ENCODE measurements around the gene FAM53A.

The FAM53A gene

DNA sequence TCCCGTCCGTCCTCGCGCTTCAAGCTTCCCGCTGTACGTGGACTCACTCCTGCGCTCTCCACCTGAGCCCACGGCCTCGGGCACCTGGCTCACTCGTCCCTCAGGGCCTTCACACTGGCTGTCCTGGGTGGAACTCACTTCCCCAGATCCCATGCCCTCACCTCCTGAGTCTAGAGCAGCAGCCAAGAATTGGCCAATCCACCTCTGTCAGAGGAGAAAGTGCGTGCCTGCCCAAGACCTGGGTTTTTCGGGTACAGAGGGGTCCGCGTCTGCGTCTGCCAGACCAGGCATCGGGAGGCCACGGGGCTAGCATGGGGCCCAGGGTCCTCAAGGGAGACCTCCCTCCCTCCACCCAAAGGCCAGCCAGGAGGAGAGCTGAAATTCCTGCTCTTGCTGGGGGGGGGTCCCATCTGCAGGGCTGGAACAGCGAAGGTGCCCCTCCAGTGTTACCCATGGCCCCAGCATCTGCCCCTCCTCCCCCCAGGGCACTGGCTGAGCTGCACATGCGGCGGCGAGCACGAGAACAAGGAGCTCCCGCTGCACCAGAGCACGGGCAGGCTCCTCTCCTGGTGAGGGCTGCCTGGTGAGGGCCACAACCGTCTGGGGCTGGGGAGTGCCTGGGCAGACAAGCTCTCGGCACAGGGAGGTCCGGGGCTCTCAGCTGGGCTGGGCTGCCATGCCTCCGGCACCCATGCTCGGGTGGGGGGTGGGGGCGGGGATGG, 47.5 kb downstream of the FAM53A start:
- no peak for DNase-seq

DNA sequence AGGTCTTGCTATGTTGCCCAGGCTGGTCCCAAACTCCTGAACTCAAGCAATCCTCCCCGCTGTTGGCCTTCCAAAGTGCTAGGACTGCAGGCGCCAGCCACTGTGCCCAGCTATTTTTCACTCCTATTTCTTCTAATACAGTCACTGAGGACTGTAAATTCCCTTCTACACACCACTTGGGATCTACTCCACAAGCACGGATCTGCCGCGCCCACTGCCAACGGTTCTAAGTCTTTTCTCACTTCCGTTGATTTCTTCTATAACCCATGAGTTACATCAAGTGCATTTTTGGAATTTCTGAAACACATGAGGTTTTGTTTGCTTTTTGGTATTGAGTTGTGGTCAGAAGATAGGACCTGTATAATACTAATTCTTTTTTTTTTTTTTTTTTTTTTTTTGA, 48.6 kb downstream of the FAM53A start:
- DNase-seq = no peak

DNA sequence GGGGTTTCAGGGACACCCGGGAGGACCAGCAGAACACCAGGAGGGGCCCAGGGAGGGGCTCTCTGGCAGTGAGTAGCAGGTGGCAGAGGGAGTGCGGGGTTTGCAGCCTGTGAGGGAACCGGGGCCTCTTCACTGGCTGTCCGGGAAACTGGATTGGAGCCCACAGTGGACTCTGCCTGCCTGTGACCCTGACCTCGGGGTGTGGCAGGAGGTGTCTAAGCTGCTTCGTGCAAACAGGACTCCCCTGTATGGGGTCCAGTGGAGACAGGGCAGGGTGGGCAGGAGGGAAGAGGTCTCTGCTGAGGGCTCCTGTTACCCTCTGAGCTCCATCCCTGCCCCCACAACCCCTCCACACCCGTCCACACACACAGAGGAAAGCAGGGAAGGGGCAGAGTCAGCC, 50.1 kb downstream of the FAM53A start:
- DNase-seq = no peak

DNA sequence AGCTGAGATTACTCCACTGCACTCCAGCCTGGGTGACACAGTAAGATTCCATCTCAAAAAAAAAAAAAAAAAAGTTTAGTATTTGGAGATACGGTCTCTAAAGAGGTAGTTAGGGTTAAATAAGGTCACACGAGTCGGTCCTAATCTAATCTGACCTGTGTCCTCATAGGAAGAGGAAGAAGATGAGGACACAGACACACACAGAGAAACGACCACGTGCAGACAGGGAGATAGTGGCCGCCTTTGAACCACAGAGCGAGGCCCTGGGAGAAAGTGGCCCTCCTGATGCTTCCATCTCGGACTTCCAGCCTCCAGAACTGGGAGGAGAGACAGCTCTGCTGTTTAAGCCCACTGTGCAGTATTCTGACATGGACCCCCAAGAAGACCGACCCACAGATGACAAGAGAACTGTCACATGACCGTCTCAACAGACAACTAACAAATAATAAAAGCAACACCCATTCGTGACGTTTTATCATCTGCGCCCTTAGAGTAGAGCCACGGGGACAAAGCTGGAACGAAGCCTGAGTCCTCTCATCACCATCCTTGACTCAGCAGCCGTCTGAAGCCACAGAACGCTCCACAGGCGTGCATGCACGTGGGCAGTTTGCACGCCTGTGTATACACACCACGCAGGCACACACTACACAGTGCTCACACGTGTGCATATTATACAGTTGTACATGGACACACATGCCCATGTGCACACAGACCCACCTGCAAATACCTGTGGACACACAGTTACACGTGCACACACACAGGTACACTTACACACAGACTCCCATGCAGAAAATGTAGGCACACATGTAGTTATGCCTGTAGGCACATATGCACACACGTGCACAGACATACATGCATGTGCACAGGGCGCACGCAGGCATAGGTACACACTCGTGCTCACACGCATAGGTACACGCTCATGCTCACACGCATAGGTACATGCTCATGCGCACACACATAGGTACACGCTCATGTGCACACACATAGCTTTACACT, 51.7 kb downstream of the FAM53A start:
- DNase-seq = no peak

DNA sequence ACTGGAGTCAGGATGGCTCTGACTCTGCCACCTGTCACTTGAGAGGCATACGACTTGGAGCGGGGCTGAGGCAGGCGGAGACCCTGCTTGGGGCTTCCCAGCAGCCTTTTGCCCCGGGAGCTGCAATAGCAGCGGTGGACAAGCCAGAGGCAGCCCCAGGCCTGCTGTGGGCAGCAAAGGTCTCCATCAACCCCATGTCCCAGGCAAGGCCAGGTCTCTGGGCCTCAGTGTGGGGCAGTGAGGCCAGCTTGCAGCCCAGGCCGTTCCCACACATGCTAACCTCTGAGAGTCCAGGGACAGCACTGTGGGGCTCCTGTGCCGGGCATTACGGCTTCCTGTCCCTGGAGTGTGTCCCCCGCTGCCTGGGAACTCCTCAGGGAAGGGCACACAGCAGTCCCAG, 53.0 kb downstream of the FAM53A start:
- DNase-seq = no peak

DNA sequence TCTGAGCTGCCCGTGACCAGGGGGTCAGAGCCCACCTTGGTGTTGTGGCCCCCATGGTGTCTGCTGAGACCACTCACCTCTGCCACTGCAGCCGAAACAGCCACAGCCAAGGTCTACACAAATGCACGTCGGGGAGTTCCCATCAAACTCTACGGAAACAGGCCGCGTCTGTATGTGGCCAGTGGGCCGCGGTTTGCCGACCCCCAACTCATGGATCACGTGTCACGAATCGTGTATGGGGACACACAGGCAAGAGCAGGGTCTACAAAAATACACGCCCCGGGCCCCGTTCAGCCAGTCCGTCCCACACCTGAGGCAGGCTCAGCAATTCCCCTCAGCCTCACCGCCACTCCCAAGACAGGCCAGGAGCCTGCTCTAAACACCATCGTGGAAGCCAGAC, 53.8 kb downstream of the FAM53A start:
- no peak for DNase-seq

DNA sequence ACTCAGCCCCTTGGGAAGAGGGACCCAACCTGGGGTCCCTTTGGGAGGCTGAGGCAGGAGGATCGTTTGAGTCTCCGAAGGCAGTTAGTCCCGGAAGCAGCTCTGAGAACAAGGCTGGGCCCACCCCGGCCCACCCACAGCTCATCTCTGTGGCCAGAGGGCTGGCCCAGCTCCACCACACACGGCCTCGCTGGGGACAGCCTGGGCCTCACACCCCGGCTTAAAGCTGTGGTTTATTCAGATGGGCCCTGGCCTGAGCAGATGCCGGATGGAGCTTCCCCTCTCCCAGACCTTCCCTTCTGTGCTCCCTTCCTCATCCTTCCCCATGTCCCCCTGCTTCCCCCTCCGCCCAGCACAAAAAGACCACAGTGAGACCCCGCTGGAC, 54.4 kb downstream of the FAM53A start:
- no peak for DNase-seq

DNA sequence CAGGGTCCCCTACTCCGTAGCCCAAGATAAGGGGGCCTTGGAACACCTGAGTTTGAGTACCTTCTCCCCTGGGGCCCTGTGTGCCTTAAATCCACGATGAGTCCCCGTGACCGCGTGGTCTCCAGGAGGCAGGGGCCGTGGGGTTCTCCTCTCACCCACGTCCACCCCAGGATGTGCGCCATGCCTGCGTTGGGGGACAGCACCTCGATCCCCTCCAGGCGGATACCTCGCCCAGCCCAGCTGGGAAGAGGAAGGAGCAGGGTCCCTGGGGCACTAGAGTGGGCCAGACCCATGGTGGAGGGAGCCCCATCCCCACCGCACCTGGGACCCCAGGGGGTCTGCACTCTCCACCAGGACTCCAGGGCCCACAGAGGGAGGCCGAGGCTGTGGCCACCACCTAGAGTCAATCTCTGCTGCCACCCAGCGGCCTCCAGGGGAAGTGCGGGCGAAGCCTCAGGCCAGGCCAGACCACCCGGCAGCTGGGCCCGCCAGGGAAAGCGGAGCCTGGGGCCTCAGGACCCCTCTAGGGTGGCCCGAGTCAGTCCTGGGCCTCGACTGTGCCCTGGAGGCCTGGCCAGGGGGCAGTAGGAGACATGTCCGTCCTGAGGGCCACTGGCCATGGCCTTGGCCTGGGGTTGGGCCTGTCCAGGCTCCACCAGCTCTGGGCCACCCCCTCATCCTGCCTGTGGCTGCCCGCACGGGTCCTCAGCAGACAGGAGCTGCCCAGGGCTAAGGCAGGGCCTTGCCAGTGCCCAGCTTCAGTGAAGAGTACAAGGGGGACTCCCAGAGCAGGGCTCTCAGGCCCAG, 55.0 kb downstream of the FAM53A start:
- peak; percentile 1 for DNase-seq

DNA sequence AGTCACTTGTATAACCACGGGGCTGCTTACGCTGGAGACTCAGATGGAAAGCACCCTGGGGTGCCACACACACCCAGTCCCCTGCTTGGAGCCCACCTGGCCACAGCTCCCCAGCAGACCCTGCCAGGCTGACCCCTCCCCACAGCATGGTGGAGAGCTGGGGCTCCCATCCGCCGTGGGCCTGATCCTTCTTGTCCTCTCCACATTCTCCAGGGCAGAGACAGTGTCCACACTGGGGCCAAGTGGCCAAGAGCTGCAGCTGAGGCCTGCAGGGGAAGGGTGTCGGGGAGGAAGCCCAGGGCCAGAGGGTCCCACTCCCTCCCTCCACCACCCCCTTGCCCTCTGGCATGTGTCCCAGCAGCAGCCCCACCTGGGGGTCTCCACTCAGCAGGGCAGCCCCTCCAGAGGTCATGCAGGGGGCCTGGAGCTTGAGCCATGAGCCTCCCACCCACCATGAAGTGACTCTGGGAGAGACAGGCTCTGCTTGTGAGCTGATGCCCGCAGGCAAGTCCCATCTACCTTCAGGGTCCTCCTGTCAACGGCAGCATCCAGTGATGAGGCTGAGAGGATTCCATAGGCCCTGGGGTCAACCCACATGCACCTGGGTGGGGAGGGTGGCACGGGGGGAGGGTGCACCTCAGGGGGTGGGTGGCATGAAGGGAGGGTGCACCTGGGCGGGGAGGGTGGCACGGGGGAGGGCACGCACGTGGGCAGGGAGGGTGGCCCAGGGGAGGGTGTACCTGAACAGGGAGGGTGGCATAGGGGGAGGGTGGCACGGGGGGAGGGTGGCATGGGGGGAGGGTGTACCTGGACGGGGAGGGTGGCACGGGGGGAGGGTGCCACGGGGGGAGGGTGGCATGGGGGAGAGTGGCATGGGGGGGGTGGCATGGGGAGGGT, 56.4 kb downstream of the FAM53A start:
- DNase-seq = no peak

DNA sequence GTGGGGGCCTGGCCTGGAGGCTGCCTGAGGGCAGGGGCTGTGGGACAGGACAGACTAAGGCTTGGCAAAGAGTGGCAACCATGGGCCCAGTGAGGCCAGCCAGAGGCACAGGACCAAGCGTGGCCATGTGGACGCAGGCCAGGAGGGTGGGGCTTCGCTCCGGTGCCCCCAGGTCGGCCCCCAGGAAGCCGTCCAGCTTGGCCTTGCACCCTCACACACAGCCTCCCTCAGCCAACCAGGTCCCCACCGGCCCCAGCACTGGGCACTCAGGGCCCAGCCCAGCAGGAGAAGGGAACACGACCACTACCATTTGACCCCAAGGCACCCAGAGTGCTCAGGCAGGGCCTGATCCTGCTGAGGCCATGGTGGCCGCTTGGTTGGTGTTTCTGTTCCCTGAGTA, 57.2 kb downstream of the FAM53A start:
- no peak for DNase-seq

DNA sequence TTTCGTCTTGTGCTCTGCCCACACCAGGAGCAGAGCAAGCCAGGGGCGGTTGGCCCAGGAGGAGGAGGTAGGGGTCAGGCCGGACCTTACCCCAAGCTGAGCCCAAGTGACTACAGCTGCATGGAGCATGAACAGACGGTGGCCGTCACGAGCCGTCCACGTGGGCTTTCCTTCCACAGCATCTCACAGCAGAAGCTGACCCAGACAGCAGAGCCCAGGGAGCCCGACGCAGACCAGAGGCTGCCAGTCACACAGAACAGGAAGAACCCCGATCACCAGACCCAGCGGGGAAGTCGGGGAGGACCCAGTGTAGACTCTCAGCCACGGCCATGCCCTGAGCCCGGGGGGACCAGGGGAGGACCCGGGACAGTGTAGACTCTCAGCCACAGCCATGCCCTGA, 58.0 kb downstream of the FAM53A start:
- DNase-seq = no peak

DNA sequence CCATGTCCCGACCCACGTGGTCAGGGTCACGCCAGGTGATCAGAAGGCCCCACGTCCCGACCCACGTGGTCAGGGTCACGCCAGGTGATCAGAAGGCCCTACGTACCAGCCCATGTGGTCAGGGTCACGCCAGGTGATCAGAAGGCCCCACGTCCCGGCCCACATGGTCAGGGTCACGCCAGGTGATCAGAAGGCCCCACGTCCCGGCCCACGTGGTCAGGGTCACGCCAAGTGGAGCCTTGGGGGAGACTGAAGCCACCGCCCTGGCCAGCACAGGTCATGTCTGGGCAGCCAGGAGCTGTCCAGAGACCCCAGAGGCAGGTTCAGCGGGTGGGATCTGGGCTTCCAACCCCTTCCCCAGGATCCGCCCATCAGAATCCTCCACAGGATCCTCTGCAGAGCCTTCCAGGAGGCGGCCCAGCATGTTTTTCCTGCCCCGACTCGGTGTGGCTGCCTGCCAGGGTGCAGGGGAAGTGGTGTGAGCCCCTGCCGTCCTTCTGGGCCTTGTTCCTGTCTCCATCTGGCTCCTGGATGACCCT, 58.4 kb downstream of the FAM53A start:
- no peak for DNase-seq

DNA sequence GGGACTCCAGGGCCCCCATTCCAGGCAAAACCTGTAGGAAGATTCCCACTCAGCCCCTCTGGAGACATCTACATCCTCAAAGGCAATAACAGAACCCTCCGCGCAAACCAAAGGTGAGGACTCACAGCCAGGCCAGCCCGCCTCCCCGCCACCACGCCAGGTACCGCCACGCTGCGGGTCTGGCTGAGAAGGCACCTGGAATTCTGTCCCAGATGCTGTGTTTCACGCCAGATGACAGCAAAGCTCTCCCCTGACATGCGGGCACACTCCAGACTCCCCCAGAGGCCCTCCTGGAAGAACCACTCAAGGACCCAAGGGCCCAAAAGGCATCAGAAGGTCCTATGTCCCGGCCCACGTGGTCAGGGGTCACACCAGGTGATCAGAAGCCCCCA, 59.6 kb downstream of the FAM53A start:
- DNase-seq = no peak

DNA sequence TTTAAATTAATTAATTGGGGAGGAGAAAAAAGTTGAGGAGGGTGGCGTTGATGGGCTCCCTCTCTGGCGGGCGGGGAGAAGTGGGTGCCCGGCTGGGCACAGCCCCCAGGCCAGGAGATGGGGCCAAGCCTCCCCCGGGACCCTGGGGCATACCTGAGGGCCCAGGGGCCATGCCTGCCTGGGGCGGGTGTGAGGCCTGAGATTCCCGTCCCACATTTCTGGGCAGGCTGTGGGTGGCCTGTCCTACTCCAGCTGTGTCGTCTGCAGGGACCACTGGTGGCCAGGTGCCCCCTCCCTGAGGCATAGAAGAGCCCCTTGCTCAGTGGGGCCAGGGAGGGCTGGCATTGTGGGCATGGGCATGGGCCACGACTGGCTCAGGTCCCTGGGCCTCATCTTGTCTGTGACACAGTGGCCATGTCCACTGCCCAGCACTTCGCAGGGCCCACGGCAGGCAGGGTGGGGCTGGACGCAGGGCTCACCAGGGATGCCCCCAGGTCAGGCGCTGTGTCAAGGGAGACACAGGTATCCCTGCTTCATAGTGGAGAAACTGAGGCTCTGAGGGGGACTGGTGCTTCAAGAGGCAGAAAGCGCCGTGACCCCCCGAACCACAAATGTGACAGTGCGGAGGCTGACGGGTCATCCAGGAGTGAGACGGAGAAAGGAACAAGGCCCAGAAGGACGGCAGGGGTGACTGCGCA, 60.1 kb downstream of the FAM53A start:
- DNase-seq = no peak

DNA sequence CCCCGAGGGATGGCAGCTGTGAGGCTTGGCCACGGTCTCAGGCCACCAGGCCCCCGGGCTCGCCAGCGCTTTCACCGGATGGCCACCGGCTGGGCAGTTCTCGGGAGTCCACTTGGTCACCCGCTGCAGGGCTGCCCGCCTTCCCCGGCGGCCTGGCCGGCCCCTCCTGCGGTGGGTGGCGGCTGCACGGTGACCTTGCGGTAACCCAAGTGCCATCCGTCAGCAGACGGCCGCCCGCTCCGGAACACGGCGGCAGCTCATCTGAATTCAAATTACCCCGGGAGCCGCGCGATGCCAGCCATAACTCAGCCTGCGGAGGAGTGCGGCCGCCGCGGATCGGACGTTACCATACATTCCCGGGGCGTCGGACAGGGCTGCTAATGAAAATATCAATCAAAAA, 60.7 kb downstream of the FAM53A start:
- DNase-seq = no peak

DNA sequence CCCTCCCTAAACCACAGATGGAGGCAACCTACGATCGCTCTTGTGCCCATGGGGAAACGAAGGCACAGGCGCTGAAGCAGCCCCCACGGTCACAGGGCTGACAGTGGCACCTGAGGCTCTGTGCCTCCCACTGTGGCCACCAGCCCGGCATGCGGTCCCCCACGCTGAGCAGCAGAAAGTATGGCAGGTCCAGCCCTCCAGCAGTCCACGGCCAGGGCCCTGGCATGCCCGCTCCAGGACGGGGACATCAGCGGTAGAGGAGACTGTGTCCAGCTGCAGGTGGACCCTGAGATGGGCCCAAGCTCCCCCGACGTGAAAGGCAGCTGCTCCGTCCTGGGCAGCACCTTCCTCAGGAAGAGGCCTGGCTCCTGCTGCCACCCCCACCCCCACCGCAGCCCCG, 61.2 kb downstream of the FAM53A start:
- no peak for DNase-seq

DNA sequence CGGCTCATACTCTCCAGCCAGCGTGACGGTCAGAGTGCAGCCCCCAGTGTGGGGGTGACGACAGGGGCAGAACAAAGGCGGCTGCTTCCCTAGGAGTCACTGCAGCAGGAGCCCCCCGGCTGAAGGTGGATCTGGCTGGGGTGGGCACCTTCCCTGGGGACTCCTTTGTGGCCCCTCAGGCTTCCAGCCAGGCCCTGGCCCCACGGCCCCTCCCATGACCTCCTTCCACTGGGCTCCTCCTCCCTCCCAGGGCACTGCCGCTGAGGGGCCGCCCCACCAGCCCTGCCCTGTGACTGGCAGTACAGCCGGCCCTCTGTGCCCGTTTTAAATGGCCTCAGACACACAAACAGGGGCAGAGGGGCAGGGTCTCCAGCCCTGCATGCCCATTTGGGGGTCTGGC, 61.9 kb downstream of the FAM53A start:
- DNase-seq = no peak

DNA sequence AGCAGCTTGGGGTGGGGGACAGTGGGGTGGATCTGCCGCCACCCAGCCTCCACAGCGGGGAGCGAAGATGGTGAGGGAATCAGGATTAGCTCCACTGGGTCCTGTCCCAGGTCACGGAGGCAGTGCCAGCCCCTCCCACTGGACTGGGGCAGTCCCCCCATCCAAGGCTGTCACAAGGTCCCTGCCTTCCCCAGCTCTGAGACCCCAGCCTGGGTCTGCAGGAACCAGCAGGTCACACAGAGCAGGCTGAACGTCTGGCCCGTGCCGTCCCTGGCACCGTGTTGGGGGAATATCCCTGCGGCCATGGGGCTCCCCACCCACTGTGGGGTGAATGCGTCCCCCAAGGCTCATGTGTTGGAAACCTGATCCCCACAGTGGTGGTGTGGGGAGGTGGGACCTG, 62.6 kb downstream of the FAM53A start:
- no peak for DNase-seq

DNA sequence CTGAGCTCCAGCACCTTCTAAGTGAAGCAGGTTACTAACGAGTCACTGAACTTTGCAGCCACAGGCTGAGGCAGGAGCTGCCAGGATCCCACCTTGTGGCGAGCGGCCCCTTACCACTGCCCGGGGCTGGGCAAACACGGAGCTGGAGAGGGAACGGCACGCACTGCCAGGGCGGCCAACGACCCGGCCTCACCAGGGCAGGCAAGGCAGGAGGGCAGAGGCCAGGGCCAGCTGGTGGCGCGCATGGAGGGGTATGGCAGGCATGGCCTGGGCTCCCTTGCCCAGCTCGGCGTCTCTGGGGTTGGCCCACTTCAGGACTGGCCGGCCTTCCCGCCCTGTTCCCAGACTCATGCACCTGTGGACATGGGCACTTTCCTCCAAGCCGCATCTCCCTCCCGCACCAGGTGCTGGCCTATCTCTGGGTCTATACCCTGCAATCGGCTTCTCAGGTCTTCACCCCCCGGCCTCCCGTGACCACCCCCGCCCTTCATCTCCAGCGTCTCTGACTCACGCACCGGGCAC, 64.9 kb downstream of the FAM53A start:
- no peak for DNase-seq

DNA sequence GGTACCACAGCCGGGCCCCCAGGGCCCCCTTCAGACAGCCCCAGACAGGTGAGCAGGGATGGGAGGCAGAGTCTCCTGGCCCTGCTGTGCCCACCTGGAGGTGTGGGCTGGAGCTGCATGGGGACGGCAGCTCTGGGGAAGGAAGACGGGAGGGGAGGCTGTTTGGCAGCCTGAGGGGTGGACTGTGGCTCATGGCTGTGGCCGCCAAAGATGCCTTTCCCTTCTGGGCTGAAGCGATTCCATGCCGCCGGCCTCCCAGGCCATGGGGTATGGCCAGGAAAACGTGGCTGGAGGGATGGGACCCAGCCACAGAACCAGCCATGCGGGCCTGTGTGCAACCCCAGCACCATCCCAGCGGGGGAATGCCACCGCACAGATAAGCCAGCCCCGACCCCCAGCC, 65.7 kb downstream of the FAM53A start:
- DNase-seq = no peak

DNA sequence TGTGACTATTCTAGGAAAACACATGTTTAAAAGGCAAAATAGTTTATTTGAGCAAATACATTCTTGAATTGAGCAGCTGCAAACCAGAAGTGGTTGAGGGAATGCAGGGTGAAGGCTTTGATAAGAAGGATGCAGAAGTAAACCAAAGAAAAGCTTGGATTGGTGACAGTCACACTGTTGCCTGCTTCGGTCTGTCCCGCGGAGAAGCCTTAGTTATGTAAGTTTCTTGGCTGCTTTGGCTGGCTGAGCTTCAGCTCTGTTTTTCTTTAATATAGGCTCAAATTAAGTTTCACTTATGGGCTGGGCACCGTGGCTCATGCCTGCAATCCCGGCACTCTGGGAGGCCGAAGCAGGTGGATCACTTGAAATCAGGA, 67.6 kb downstream of the FAM53A start:
- DNase-seq = no peak

All from NCI-H2171 treated with DMSO at 0.1 percent for 48 hours (cell line).